ENCODE data around the gene SFSWAP.

DNA sequence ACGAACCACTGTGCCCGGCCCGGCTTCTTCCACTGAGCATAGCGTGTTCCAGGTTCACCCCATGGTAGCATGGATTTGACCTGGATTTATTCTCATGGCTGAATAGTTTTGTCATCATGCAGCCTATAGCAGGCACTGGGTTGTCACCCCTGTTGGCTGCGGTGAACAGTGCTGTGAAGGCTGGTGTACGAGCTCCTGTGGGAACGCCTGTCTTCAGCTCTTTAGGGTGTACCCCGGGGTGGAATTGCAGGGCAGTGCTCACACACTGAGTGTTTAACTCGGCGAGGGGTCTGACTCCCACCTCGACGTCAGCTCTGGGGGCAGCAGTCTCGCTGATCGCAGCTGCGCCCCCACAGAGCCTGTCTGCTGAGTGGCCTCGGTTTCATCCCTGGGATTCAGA, 132.6 kb downstream of the SFSWAP start:
- TF ChIP-seq, protein P1, sequence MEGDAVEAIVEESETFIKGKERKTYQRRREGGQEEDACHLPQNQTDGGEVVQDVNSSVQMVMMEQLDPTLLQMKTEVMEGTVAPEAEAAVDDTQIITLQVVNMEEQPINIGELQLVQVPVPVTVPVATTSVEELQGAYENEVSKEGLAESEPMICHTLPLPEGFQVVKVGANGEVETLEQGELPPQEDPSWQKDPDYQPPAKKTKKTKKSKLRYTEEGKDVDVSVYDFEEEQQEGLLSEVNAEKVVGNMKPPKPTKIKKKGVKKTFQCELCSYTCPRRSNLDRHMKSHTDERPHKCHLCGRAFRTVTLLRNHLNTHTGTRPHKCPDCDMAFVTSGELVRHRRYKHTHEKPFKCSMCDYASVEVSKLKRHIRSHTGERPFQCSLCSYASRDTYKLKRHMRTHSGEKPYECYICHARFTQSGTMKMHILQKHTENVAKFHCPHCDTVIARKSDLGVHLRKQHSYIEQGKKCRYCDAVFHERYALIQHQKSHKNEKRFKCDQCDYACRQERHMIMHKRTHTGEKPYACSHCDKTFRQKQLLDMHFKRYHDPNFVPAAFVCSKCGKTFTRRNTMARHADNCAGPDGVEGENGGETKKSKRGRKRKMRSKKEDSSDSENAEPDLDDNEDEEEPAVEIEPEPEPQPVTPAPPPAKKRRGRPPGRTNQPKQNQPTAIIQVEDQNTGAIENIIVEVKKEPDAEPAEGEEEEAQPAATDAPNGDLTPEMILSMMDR (IDR thresholded peaks at IDR 0.05): no peak
- no peak for TF ChIP-seq POLR2AphosphoS5 (IDR thresholded peaks at IDR 0.05; ENCODE audit: insufficient read depth in 1 of 2, low read depth in 1 of 2)
